ENCODE results near the gene SV2C. TPM values are rescaled to one million over a fixed set of nuclear protein-coding genes. Genes with fewer than 3 reads are reported as not detected.
A peak's percentile ranks its signal among the peaks of the same experiment; 100 is the strongest.

The SV2C gene
- total RNA-seq, 1 experiment from 2014 or later, result not detected

DNA sequence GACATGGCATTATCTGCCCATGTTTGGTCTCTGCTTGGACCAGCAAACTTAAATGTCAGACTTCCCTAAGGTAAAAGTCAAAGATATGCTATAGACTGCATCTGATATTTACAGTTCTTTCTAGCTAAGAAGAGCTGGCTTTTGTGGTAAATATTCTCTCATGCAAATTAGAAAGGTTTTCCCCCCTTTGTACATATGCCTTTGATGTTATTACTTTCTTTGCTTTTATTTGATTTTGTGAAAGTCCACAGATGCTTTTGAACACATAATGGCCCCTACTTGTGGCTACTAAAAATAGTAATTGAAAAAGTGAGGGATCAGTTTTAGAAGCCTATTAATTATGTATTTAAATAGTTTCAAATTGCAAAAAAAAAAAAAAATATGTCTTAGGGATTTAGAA is 104.2 kb downstream of the SV2C start:
- Histone ChIP-seq H3K36me3 (no peaks in the 10 kb centered on the region), H3K4me1 (replicated peaks) (no peaks in the 10 kb centered on the region), H3K27me3 (replicated peaks) (peaks cover 7% of the 10 kb centered on the region; the same call in 1 of the 2 replicates), H3K9me3 (replicated peaks) (no peaks in the 10 kb centered on the region), H3K4me3 (no peak overlapping the region), H3K27ac (no peak overlapping the region)
- DNase-seq (ENCODE audit: low read depth in 1 of 2, low spot score in 2 of 2), result no peak

DNA sequence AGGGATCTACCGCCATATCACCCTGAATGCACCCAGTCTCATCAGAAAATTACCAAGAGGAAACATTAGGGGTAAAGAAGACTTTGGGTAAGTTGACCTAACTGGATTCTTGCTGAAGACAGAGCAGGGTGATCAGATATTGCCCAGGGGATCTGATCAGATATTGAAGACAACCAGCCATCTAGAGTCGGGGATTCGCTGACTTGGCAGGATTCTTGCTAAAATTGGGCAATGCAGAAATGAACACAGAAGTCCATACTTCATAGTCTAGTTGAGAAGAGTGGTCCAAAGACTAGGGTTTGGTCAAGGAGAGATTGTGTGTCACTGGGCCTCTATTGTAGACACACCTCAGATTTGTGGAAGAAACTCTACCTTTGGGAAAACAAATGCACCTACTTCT is 107.2 kb downstream of the SV2C start:
- no peaks in the 10 kb centered on the region for H3K4me1 ChIP-seq (replicated peaks)
- no peak overlapping the region for H3K4me3 ChIP-seq
- H3K27ac ChIP-seq, result no peak overlapping the region
- H3K36me3 ChIP-seq, result no peaks in the 10 kb centered on the region
- no peaks in the 10 kb centered on the region for H3K9me3 ChIP-seq (replicated peaks)
- DNase-seq (ENCODE audit: low read depth in 1 of 2, low spot score in 2 of 2), result no peak
- H3K27me3 ChIP-seq (replicated peaks), result peaks cover 13% of the 10 kb centered on the region; the same call in 1 of the 2 replicates

DNA sequence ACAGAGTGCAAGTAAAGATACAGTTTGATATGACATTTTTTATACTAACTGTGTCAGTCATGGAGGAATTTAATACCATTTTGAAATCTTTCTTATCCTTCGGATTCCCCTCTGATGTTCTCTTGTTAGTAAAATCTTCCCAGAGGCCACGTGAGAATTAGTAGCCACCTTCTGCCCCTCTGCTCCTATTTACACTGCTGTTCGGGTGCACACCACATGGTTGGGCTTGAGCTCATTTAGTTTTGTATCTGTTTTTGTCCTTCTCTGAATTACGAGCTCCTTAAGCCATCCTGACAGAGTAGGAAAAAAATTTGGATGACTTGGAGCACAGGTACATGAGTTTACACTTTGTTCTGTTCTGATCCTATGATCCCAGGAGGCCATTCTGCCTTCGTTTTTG is 109.7 kb downstream of the SV2C start:
- DNase-seq (ENCODE audit: low read depth in 1 of 2, low spot score in 2 of 2), result no peak
- Histone ChIP-seq H3K27me3 (replicated peaks) (peaks cover 21% of the 10 kb centered on the region), H3K4me3 (no peak overlapping the region), H3K9me3 (replicated peaks) (no peaks in the 10 kb centered on the region), H3K4me1 (replicated peaks) (no peaks in the 10 kb centered on the region), H3K36me3 (no peaks in the 10 kb centered on the region), H3K27ac (no peak overlapping the region)

DNA sequence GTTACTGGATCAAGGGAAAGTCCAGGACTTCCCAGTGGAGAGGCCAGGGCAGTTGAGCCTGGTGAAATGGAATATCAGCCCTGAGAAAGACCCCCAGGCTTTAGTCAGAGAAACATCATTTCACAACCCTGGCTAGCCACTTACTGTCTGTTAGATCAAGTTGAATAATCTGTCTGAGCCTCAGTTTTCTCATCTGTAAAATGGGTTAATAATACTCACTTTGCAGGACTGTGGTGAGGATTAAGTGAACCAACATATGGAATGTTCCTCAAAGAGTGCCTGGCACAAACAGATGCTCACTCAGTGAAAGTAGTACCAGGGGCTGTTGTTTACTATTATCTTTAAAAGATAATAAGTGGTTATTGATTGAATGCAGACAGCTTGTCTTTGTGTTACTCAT is 110.5 kb downstream of the SV2C start:
- Histone ChIP-seq H3K27me3 (replicated peaks) (peaks cover 21% of the 10 kb centered on the region), H3K4me3 (no peak overlapping the region), H3K4me1 (replicated peaks) (no peaks in the 10 kb centered on the region), H3K36me3 (no peaks in the 10 kb centered on the region), H3K9me3 (replicated peaks) (no peaks in the 10 kb centered on the region), H3K27ac (no peak overlapping the region)
- no peak for DNase-seq (ENCODE audit: low read depth in 1 of 2, low spot score in 2 of 2)

DNA sequence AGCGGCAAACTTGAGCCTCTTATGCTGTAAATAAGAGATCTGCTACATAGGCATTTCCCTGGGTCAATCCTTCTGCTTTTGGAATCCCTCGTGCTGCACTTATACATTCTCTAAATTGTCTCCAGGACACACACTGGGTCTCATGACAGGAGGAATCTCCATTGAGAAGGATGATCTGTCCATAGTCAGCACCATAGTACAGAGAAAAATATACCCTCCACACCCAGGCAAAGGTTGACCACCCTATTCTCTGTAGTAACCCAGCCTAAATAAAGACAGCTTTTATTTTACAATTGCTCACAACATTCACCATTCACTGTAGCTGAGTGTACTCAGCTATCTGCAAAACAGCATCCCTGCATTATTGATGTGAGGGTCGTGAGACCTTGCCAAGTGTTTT is 111.2 kb downstream of the SV2C start:
- no peaks in the 10 kb centered on the region for H3K9me3 ChIP-seq (replicated peaks)
- H3K4me1 ChIP-seq (replicated peaks), result no peaks in the 10 kb centered on the region
- no peak overlapping the region for H3K4me3 ChIP-seq
- no peak overlapping the region for H3K27ac ChIP-seq
- DNase-seq (ENCODE audit: low read depth in 1 of 2, low spot score in 2 of 2), result no peak
- H3K36me3 ChIP-seq, result no peaks in the 10 kb centered on the region
- H3K27me3 ChIP-seq (replicated peaks), result peaks cover 21% of the 10 kb centered on the region

DNA sequence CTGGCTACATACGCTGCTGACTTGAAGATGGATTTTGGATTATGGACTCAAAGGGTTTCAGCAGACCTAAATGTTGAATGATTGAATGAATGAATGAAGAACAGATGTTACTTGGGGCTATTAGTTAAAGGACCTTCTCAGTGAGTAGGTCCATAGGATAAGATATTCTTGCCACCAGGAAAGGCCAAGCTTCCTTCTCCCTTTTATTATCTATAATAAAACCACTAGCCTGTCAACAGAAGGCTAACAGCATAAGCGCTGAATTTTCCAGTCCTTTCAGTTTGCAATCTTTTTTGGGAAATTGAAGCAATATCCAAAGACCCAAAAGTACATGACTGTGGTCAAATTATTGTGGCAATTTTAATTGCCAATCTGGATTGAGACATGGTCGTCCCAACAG is 113.3 kb downstream of the SV2C start:
- Histone ChIP-seq H3K27ac (no peak overlapping the region), H3K4me1 (replicated peaks) (no peaks in the 10 kb centered on the region), H3K36me3 (no peaks in the 10 kb centered on the region), H3K4me3 (no peak overlapping the region), H3K9me3 (replicated peaks) (no peaks in the 10 kb centered on the region), H3K27me3 (replicated peaks) (peaks cover 15% of the 10 kb centered on the region)
- DNase-seq (ENCODE audit: low read depth in 1 of 2, low spot score in 2 of 2), result no peak

DNA sequence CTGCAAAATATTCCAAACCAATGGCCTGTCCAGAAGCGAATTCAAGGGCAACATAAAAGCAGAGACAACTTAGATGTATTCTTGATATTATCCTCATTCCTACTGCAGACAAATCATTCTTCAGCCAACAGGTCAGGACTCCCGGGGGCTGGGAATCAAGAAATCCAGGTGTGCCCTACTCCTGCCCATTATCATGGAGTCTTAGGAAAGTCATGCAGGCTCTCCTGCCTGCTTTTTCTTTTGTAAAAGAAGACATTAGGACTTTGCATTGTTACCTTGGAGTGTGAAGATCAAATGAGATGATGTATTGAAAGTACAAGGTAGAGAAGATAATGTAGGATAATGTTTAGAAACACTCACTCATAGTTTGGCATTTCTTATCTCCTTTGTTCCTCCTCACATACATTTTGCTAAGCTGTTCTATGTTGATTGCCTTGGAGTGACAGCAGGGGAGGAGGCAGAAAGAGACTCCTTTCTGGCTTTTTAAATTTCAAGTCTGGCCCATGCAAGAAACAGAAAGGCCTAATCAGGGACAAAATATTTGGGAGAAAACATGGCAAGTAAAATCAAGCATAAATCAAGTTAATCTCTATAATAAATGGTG is 113.8 kb downstream of the SV2C start:
- Histone ChIP-seq H3K9me3 (replicated peaks) (no peaks in the 10 kb centered on the region), H3K36me3 (no peaks in the 10 kb centered on the region), H3K27ac (no peak overlapping the region), H3K27me3 (replicated peaks) (peaks cover 15% of the 10 kb centered on the region), H3K4me1 (replicated peaks) (no peaks in the 10 kb centered on the region), H3K4me3 (no peak overlapping the region)
- DNase-seq (ENCODE audit: low read depth in 1 of 2, low spot score in 2 of 2), result no peak

DNA sequence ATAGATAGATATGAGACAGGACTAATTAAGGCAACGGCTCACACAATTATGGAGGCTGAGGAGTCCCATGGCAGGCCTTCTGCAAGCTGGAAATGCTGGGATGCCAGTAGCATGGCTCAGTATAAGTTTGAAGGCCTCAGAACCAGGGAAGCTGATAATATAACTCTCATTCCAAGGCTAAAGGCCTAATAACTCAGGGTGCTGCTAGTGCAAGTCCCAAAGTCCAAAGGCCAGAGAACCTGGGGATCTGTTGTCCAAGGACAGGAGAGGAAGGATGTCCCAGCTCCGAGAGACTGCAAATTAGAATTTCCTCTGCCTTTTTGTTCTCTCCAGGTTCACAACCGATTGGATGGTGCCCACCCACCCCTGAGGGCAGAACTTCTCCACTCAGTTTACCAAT is 114.5 kb downstream of the SV2C start:
- no peaks in the 10 kb centered on the region for H3K36me3 ChIP-seq
- H3K4me1 ChIP-seq (replicated peaks), result no peaks in the 10 kb centered on the region
- H3K4me3 ChIP-seq, result no peak overlapping the region
- no peak for DNase-seq (ENCODE audit: low read depth in 1 of 2, low spot score in 2 of 2)
- no peaks in the 10 kb centered on the region for H3K9me3 ChIP-seq (replicated peaks)
- no peak overlapping the region for H3K27ac ChIP-seq
- H3K27me3 ChIP-seq (replicated peaks), result peaks cover 15% of the 10 kb centered on the region

DNA sequence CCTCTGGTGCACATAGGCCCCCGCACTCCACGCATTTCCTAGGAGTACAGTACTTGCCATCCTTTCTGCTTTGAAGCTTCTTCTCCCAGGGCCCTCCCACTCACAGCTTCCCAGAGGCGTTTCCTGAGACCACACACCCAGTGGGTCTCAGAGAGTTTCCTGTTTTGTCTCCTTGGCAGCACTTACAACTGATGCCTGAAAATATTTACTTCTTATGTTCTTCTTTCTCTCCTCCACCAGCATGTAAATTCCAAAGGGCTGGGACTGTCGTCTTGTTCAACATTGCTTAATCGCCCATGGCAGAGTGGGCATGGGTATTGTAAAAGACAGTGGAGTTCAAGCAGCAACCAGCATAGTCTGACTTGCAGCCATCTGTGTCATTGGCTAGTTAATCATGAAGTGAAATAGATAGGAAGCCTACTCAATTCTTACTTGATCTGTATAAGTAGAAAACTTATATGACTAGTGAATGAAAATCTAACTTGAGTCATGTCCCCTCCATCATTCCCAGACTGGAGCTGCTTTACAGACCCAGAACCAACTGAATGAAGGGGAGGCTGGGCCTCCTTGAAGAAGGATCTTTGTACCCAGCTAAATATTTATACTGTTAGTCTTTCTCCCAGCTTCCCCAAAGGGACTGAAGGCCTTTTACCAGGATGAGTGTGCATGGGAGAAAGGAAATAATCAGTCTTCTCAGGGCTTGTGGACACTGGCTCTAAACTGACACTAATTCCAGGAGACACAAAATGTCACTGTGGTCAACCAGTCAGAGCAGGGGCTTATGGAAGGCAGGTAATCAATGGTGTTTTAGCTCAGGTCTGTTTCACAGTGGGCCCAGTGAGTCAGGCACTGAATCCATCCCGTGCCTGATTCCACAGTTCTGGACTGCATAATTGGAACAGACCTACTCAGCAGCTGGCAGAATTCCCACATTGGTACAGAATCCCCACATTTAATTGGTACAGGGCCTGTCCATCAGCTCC is 116.4 kb downstream of the SV2C start:
- DNase-seq (ENCODE audit: low read depth in 1 of 2, low spot score in 2 of 2), result peak in 1 of 2 experiments; percentile 16
- Histone ChIP-seq H3K4me3 (no peak overlapping the region), H3K27me3 (replicated peaks) (peaks cover 8% of the 10 kb centered on the region), H3K27ac (no peak overlapping the region), H3K36me3 (no peaks in the 10 kb centered on the region), H3K4me1 (replicated peaks) (no peaks in the 10 kb centered on the region), H3K9me3 (replicated peaks) (no peaks in the 10 kb centered on the region)

DNA sequence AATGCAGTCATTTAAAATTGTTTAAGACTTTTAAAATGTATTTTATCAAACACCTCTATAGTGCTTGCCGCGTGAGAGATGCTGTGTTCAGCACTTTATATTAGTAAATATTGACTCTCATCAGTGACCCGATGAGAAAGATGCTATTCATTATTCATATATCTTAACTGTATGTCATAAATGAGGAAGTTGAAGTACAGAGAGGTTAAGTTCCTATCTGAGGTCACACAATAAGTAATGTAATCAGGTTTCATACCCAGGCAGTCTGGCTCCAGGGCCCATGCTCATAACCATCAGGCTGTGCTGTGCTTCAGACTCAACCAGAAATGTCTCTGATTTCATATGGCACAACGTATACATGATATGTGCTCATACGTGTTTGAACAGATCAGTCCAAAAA is 119.0 kb downstream of the SV2C start:
- Histone ChIP-seq H3K4me1 (replicated peaks) (no peaks in the 10 kb centered on the region), H3K9me3 (replicated peaks) (no peaks in the 10 kb centered on the region), H3K36me3 (no peaks in the 10 kb centered on the region), H3K27ac (no peak overlapping the region), H3K4me3 (no peak overlapping the region), H3K27me3 (replicated peaks) (peaks cover 3% of the 10 kb centered on the region; the same call in 1 of the 2 replicates)
- DNase-seq (ENCODE audit: low read depth in 1 of 2, low spot score in 2 of 2), result no peak

DNA sequence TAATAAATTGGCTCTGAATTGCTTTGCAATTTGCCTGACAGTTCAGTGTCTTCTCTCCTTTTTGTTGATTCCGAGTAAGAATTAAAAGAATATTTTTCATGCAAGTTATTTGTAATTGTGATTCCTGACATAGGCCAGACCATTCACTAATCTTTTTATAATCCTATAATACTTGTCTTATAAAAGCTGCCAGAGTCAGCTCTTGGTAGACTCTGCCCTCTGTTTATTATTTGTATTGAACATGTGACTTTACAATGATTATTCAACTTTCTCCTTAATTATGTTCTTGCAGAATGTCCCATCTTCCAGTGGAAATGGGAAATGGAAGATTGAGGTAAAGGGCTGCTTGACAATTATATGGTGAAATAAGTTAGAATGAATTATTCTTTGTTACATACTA is 121.0 kb downstream of the SV2C start:
- no peaks in the 10 kb centered on the region for H3K4me1 ChIP-seq (replicated peaks)
- H3K9me3 ChIP-seq (replicated peaks), result no peaks in the 10 kb centered on the region; the same call in 1 of the 2 replicates
- no peak for DNase-seq (ENCODE audit: low read depth in 1 of 2, low spot score in 2 of 2)
- no peaks in the 10 kb centered on the region for H3K36me3 ChIP-seq
- peaks cover 3% of the 10 kb centered on the region; the same call in 1 of the 2 replicates for H3K27me3 ChIP-seq (replicated peaks)
- H3K4me3 ChIP-seq, result no peak overlapping the region
- H3K27ac ChIP-seq, result no peak overlapping the region

DNA sequence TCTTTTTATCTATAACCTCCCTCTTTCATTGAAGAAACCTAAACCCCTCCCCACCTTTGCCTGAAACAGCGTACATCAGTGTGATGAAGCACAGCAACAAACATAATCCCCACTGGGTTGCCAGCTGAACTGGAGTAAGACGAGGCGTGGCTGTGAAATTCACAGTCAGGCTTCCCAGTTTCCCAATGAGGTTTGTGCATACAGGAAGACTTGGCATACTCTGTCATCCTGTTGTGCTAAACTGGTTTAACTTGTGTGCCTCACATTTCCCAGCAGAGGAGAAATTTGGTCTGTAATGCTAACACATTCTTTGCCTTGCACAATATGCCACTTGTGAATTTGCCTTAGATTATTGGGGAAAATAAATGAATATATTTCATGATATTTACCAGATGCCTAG is 121.5 kb downstream of the SV2C start:
- no peaks in the 10 kb centered on the region for H3K36me3 ChIP-seq
- H3K4me1 ChIP-seq (replicated peaks), result no peaks in the 10 kb centered on the region
- H3K27me3 ChIP-seq (replicated peaks), result peaks cover 3% of the 10 kb centered on the region; the same call in 1 of the 2 replicates
- H3K4me3 ChIP-seq, result no peak overlapping the region
- DNase-seq (ENCODE audit: low read depth in 1 of 2, low spot score in 2 of 2), result no peak
- H3K9me3 ChIP-seq (replicated peaks), result no peaks in the 10 kb centered on the region; the same call in 1 of the 2 replicates
- no peak overlapping the region for H3K27ac ChIP-seq

DNA sequence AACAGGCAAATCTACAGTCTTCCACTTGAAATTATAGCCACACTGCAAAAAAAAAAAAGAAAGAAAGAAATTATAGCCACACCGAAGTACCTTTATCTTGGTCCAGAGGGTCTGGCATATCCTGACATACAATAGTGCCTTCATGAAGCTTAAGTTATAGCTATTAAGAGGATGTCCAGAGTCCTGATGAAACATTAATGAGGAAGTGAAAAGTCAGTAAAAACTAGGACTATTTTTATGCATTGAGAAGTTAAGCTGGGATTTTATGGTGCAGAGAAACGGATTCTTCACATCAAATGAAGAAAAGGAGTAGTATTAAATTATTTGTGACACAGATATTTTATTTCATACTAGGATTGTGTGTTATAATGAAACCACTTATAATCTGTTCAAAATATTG is 123.9 kb downstream of the SV2C start:
- H3K27ac ChIP-seq, result no peak overlapping the region
- H3K4me3 ChIP-seq, result no peak overlapping the region
- DNase-seq (ENCODE audit: low read depth in 1 of 2, low spot score in 2 of 2), result no peak
- peaks cover 3% of the 10 kb centered on the region; the same call in 1 of the 2 replicates for H3K27me3 ChIP-seq (replicated peaks)
- H3K9me3 ChIP-seq (replicated peaks), result no peaks in the 10 kb centered on the region; the same call in 1 of the 2 replicates
- H3K4me1 ChIP-seq (replicated peaks), result no peaks in the 10 kb centered on the region
- no peaks in the 10 kb centered on the region for H3K36me3 ChIP-seq

DNA sequence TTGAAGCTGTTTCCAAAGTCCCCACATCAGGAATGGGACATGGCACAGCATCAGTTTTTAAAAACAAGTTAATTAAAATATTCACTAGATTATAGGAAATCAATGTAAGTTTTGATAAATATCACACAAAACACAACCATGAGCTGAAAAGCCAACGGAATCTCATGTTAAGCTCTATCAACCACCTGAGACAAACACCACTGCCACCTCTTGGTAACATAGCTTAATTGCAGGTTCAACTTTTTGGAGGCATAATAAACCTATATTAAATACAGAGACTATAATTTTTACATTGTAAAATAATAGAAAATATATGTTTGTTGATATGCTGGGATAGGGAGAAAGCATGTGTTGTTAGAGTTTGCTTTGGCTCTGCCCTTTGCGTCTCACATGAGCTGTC is 126.1 kb downstream of the SV2C start:
- Histone ChIP-seq H3K27ac (no peak overlapping the region), H3K36me3 (no peaks in the 10 kb centered on the region), H3K4me1 (replicated peaks) (no peaks in the 10 kb centered on the region), H3K9me3 (replicated peaks) (no peaks in the 10 kb centered on the region; the same call in 1 of the 2 replicates), H3K27me3 (replicated peaks) (peaks cover 3% of the 10 kb centered on the region; the same call in 1 of the 2 replicates), H3K4me3 (no peak overlapping the region)
- DNase-seq (ENCODE audit: low read depth in 1 of 2, low spot score in 2 of 2), result no peak

Measured in SJSA1 (cell line).